Mucosa of rectum (tissue), 2 donors: ENCODE measurements around the gene TIMM50.
A peak's percentile ranks its signal among the peaks of the same experiment; 100 is the strongest.

ENCODE experiments used
- H3K27ac ChIP-seq, 2 donors: one replicate each; pipeline ENCODE4 v1.7.0; 2013; ENCODE audit warnings: inconsistent platforms in 2 of 2, low read depth in 2 of 2, low read length in 2 of 2
- H3K27me3 ChIP-seq, 2 donors: one replicate each; pipeline ENCODE4 v1.7.0; 2013; ENCODE audit warnings: low read length in 2 of 2; ENCODE audit not compliant: control insufficient read depth in 2 of 2, insufficient read depth in 2 of 2
- H3K36me3 ChIP-seq, 2 donors: one replicate each; pipeline ENCODE4 v1.7.0; 2013; ENCODE audit warnings: low read length in 2 of 2; ENCODE audit not compliant: control insufficient read depth in 2 of 2, insufficient read depth in 2 of 2
- H3K4me1 ChIP-seq, 2 donors: one replicate each; pipeline ENCODE4 v1.7.0; 2013; ENCODE audit warnings: low read length in 2 of 2, mild to moderate bottlenecking in 1 of 2; ENCODE audit not compliant: control insufficient read depth in 2 of 2, insufficient read depth in 2 of 2
- H3K4me3 ChIP-seq, 2 donors: one replicate each; pipeline ENCODE4 v1.7.0; 2013; ENCODE audit warnings: low read length in 2 of 2
- H3K9ac ChIP-seq, 2 donors: one replicate each; pipeline ENCODE4 v1.7.0; 2013; ENCODE audit warnings: low read length in 2 of 2, low read depth in 1 of 2, mild to moderate bottlenecking in 1 of 2
- H3K9me3 ChIP-seq, 2 donors: one replicate each; pipeline ENCODE4 v1.7.0; 2013; ENCODE audit warnings: low read length in 2 of 2; ENCODE audit not compliant: control insufficient read depth in 2 of 2
- donor health status: healthy.
- donor health status: Normal muscosa, but diverticular disease.

Gene TIMM50

DNA sequence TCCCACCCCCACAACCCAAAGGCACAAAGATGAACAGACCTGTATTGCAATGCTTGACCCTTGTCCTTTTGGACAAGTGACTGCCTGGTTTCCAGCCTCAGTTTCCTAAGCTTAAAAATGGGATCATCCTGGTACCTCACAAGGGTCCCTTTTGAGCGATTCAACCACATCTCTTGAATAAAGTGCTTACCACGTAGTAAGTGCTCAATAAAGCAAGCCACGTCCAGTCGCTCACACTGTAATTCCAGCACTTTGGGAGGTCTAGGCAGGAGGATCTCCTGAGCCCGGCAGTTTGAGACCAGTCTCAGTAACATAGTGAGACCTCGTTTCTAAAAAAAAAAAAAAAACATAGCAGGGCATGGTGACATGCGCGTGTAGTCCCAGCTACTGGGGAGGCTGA, 19.3 kb downstream of the TIMM50 start:
- H3K36me3 ChIP-seq: no peaks in the 10 kb centered on the region
- no peaks in the 10 kb centered on the region for H3K9me3 ChIP-seq
- H3K27ac ChIP-seq: no peak overlapping the region
- H3K9ac ChIP-seq: no peak overlapping the region
- H3K4me1 ChIP-seq: peaks cover 8 to 9% of the 10 kb centered on the region in 2 donors
- H3K4me3 ChIP-seq: no peak overlapping the region
- peaks cover 31% of the 10 kb centered on the region in 2 donors for H3K27me3 ChIP-seq

DNA sequence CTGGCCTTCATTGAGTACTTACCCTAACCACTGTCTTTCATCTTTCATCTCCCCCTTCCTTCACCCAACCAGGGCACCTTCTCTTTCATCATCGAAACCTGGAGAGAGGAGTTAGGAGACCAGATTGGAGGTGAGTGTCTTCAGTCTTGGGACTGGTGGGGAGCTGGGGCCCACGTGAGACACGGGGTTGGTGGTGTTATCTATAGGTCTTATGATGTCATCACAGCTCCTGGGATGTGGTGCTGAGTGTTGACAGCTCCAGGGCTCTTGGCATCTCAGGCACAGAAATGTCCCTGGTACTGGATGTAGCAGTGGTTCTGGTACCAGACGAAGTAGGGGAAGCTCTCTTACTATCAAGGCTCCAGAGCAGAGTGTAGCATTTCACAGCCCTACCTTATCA, 19.9 kb downstream of the TIMM50 start:
- Histone ChIP-seq H3K36me3 (no peaks in the 10 kb centered on the region), H3K4me3 (no peak overlapping the region), H3K9me3 (no peaks in the 10 kb centered on the region), H3K4me1 (peaks cover 8 to 9% of the 10 kb centered on the region in 2 donors), H3K27me3 (peaks cover 35 to 37% of the 10 kb centered on the region in 2 donors), H3K27ac (no peak overlapping the region), H3K9ac (no peak overlapping the region)

DNA sequence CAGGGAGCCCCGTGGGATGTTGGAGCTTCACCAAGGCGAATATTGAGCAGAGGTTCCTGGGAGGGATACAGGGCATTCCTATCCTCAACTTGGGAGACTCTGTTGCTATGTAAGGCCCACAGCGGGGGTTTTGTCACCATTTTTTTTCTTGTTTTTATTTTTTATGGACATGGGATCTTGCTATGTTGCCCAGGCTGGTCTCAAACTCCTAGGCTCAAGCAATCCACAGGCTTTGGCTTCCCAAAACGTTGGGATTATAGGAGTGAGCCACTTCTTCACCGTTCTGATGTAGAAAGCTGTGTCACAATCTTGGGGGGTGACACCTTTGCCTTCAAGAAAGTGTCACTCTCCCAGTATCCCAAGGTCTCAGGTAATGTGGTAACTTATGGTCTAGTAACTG, 20.7 kb downstream of the TIMM50 start:
- Histone ChIP-seq H3K36me3 (no peaks in the 10 kb centered on the region), H3K9ac (no peak overlapping the region), H3K9me3 (no peaks in the 10 kb centered on the region), H3K27me3 (peaks cover 37 to 42% of the 10 kb centered on the region in 2 donors), H3K4me3 (no peak overlapping the region), H3K27ac (no peak overlapping the region), H3K4me1 (peaks cover 8 to 9% of the 10 kb centered on the region in 2 donors)

DNA sequence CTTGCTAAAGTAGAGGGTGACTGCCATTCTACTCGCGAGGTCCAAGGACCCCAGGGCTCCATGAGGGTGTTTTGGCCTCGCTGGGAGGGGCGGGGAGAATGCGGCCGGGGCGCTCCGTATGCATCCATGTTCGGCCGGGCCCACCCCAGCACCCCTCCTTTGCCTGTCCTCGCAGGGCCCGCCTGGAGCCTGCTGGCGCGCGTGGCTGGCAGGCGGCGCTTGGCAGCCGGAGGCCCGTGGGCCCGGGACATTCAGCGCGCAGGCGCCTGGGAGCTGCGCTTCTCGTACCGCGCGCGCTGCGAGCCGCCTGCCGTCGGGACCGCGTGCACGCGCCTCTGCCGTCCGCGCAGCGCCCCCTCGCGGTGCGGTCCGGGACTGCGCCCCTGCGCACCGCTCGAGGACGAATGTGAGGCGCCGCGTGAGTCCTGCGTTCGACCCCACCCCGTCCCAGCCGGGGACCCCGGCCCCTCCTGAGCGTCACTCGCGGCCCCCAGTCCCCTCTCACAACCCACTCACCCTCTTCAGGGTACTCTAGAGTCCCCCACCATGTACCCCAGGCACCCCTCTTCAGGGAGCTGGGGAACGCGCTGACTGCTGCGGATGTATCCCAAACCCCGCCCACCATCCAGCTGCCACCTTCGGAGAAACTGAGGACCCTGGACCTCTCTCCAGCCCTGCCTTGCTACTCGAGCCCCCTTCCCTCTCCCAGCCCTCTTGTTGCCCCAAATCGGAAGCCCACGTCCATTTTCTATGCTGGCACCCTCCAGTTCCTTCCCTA, 22.2 kb downstream of the TIMM50 start:
- Histone ChIP-seq H3K27me3 (peaks cover 48 to 53% of the 10 kb centered on the region in 2 donors), H3K4me1 (peaks cover 11 to 12% of the 10 kb centered on the region in 2 donors), H3K9me3 (no peaks in the 10 kb centered on the region), H3K9ac (no peak overlapping the region), H3K36me3 (no peaks in the 10 kb centered on the region), H3K4me3 (no peak overlapping the region), H3K27ac (no peak overlapping the region)

DNA sequence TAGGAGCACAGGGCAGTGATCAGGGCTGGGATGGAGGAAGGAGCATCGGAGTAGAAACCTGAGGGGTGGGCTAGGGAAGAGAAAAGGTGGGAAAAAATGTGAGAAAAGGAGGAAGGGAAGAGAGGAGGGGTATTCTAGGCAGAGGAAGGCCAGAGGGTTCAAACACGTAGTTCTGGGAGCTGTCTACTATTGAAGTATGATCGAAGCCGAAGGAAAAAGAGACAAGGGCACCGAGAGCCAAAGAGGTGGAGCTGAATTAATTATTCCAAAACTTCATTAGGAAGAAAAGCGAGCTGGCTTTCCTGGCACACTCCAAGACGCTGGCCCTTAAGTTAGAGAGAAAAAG, 25.9 kb downstream of the TIMM50 start:
- Histone ChIP-seq H3K4me3 (no peak overlapping the region), H3K36me3 (no peaks in the 10 kb centered on the region), H3K27me3 (peaks cover 34 to 37% of the 10 kb centered on the region in 2 donors), H3K9me3 (no peaks in the 10 kb centered on the region), H3K27ac (no peak overlapping the region), H3K9ac (no peak overlapping the region), H3K4me1 (peaks cover 3 to 7% of the 10 kb centered on the region in 2 donors)

DNA sequence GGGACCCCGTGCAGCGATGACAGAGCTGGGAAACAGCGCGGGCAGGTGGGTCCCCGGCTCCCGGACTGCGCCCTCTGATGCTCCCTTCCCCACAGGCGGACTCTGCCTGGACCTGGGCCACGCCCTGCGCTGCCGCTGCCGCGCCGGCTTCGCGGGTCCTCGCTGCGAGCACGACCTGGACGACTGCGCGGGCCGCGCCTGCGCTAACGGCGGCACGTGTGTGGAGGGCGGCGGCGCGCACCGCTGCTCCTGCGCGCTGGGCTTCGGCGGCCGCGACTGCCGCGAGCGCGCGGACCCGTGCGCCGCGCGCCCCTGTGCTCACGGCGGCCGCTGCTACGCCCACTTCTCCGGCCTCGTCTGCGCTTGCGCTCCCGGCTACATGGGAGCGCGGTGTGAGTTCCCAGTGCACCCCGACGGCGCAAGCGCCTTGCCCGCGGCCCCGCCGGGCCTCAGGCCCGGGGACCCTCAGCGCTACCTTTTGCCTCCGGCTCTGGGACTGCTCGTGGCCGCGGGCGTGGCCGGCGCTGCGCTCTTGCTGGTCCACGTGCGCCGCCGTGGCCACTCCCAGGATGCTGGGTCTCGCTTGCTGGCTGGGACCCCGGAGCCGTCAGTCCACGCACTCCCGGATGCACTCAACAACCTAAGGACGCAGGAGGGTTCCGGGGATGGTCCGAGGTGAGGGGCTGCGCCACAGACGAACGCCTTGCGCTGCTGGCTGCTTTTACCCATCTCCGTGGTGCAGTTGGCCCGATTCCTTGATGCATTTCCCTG, 26.5 kb downstream of the TIMM50 start:
- no peak overlapping the region for H3K9ac ChIP-seq
- H3K27ac ChIP-seq: no peak overlapping the region
- H3K4me3 ChIP-seq: peak overlapping the region; percentile 22 to 56
- no peaks in the 10 kb centered on the region for H3K36me3 ChIP-seq
- H3K4me1 ChIP-seq: peaks cover 3 to 7% of the 10 kb centered on the region in 2 donors
- H3K27me3 ChIP-seq: peaks cover 33 to 37% of the 10 kb centered on the region in 2 donors
- H3K9me3 ChIP-seq: no peaks in the 10 kb centered on the region

DNA sequence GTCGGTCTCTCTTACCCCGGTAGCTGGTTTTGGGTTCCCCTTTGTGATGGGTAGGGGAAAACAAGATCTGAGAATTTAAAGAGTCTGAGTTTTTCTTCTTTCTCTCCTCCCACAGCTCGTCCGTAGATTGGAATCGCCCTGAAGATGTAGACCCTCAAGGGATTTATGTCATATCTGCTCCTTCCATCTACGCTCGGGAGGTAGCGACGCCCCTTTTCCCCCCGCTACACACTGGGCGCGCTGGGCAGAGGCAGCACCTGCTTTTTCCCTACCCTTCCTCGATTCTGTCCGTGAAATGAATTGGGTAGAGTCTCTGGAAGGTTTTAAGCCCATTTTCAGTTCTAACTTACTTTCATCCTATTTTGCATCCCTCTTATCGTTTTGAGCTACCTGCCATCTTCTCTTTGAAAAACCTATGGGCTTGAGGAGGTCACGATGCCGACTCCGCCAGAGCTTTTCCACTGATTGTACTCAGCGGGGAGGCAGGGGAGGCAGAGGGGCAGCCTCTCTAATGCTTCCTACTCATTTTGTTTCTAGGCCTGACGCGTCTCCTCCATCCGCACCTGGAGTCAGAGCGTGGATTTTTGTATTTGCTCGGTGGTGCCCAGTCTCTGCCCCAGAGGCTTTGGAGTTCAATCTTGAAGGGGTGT, 27.2 kb downstream of the TIMM50 start:
- H3K9me3 ChIP-seq: no peaks in the 10 kb centered on the region
- H3K4me3 ChIP-seq: peak overlapping the region; percentile 22 to 56
- H3K9ac ChIP-seq: no peak overlapping the region
- H3K27ac ChIP-seq: no peak overlapping the region
- H3K27me3 ChIP-seq: peaks cover 33 to 39% of the 10 kb centered on the region in 2 donors
- no peaks in the 10 kb centered on the region for H3K36me3 ChIP-seq
- peaks cover 3 to 4% of the 10 kb centered on the region in 2 donors for H3K4me1 ChIP-seq

DNA sequence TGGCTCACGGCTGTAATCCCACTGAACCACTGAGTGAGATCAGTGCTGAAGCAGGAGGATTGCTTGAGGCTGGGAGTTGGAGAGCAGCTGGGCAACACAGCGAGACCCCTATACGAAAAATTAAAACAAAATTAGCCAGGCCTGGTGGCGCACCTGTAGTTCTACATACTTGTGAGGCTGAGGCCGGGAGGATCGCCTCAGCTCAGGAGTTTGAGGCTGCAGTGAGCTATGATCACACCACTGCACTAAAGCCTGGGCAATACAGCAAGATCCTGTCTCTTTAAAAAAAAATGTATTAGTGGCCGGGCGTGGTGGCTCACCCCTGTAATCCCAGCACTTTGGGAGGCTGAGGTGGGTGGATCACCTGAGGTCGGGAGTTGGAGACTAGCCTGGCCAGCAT, 28.0 kb downstream of the TIMM50 start:
- H3K4me1 ChIP-seq: peaks cover 3 to 4% of the 10 kb centered on the region in 2 donors
- no peak overlapping the region for H3K9ac ChIP-seq
- H3K27me3 ChIP-seq: peaks cover 34 to 43% of the 10 kb centered on the region in 2 donors

DNA sequence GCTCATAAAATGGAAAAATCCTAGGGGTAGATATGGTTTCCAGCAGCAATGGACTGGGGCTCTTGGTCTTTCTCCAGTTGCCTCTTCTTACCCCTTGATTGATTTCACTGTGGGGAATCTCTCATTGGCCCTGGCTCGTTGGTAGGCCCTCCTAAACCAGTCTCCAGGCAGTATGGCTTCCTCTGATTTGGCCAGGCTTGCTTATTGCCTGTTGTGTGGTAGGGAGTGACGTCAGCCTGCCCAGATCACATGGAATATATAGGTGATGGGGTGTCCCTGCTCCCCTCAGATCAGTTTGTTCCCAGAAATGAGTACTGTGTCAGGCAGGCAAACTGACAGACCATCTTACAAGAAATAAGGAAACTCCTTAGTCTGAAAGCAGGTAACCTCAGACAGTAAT, 28.6 kb downstream of the TIMM50 start:
- H3K4me1 ChIP-seq: peaks cover 3 to 4% of the 10 kb centered on the region in 2 donors
- H3K27ac ChIP-seq: no peak overlapping the region
- H3K9me3 ChIP-seq: no peaks in the 10 kb centered on the region
- H3K36me3 ChIP-seq: no peaks in the 10 kb centered on the region
- H3K4me3 ChIP-seq: no peak overlapping the region
- H3K27me3 ChIP-seq: peaks cover 39 to 45% of the 10 kb centered on the region in 2 donors
- no peak overlapping the region for H3K9ac ChIP-seq

More for the DNA sequence above, 28.0 kb downstream of the TIMM50 start:
- Histone ChIP-seq H3K4me3 (no peak overlapping the region), H3K27ac (no peak overlapping the region), H3K9me3 (no peaks in the 10 kb centered on the region), H3K36me3 (no peaks in the 10 kb centered on the region)

DNA sequence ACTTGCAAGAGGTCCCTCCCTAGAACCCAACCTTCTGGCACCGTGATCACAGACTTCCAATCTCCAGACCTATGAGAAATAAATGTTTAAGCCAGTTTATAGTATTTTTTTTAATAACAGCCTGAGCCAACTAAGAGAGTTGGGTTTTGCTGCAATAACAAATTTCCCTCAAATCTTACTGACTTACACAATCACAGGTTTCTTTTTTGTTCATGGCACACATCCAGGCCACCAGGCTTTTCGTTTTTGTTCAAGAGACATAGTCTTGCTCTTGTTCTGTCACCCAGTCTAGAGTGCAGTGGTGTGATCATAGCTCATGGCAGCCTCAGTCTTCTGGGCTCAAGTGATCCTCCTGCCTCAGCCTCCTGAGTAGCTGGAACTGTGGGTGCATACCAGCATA, 32.4 kb downstream of the TIMM50 start:
- H3K27me3 ChIP-seq: peaks cover 37 to 45% of the 10 kb centered on the region in 2 donors
- H3K4me1 ChIP-seq: peaks cover 0 to 7% of the 10 kb centered on the region in 2 donors
- H3K4me3 ChIP-seq: no peak overlapping the region
- no peak overlapping the region for H3K27ac ChIP-seq
- H3K36me3 ChIP-seq: no peaks in the 10 kb centered on the region
- no peaks in the 10 kb centered on the region for H3K9me3 ChIP-seq
- no peak overlapping the region for H3K9ac ChIP-seq
